HEK293 (cell line): ENCODE data around the gene ESPNL.

Experiments used
- CTCF ChIA-PET: fragments of 350-600 bp; formaldehyde crosslinking; extraction: SDS; loops from one replicate; lab custom pipeline; 2021; ENCODE audit warnings: antibody characterized with exemption; lab: Yijun Ruan, JAX
- POLR2A ChIA-PET: fragments of 300-600 bp; formaldehyde crosslinking; extraction: SDS; loops from one replicate; lab custom pipeline; 2020; ENCODE audit warnings: antibody characterized with exemption, inconsistent platforms; lab: Yijun Ruan, JAX
- H3K27ac ChIP-seq: fragments of 200-500 bp; sonication (Bioruptor generic); 2 replicates; pipeline ENCODE4 v1.5.1; 2014; ENCODE audit warnings: low read depth, low read length, control low read depth, inconsistent platforms; ENCODE audit errors: extremely low read depth
- H3K36me3 ChIP-seq, 2 experiments: fragments of 200-500 bp in 1 of 2; sonication (Bioruptor generic) in 1 of 2; 1 replicate in 1 of 2; 2 replicates in 1 of 2; pipeline ENCODE4 v1.5.1; 2014 to 2017; ENCODE audit warnings: inconsistent platforms in 2 of 2, low read length in 2 of 2; ENCODE audit not compliant: control insufficient read depth in 2 of 2, insufficient read depth in 1 of 2
- H3K4me1 ChIP-seq: fragments of 200-500 bp; sonication (Bioruptor generic); 2 replicates; pipeline ENCODE4 v1.5.1; 2014; ENCODE audit warnings: mild to moderate bottlenecking, low read length, inconsistent platforms; ENCODE audit not compliant: control insufficient read depth, insufficient read depth
- H3K4me3 ChIP-seq: 2 replicates; pipeline ENCODE4 v1.5.1; 2011; ENCODE audit warnings: low read depth, mild to moderate bottlenecking, control low read depth, low read length, moderate library complexity
- H3K9me3 ChIP-seq: fragments of 200-500 bp; sonication (Bioruptor generic); 2 replicates; pipeline ENCODE4 v1.5.1; 2014; ENCODE audit warnings: low read depth, low read length, inconsistent platforms; ENCODE audit not compliant: control insufficient read depth, insufficient read depth
- CTCF ChIP-seq: fragments of 450-650 bp; formaldehyde crosslinking; IDR thresholded peaks from 2 replicates; pipeline ENCODE4 v1.5.1; 2016; ENCODE audit warnings: missing biosample characterization, missing genetic modification characterization
- ZIC2 ChIP-seq: fragments of 450-650 bp; formaldehyde crosslinking; IDR thresholded peaks from 2 replicates; pipeline ENCODE4 v1.5.1; 2016; ENCODE audit warnings: missing biosample characterization, missing genetic modification characterization
- ZNF132 ChIP-seq: fragments of 450-650 bp; formaldehyde crosslinking; IDR thresholded peaks from 2 replicates; pipeline ENCODE4 v1.5.1; 2017; ENCODE audit warnings: missing biosample characterization, missing genetic modification characterization, borderline replicate concordance
- ZNF335 ChIP-seq: fragments of 450-650 bp; formaldehyde crosslinking; conservative IDR thresholded peaks from 2 replicates; pipeline ENCODE4 v1.5.1; 2016; ENCODE audit warnings: missing biosample characterization, missing genetic modification characterization
- ZNF350 ChIP-seq: fragments of 450-650 bp; formaldehyde crosslinking; IDR thresholded peaks from 2 replicates; pipeline ENCODE4 v1.5.0; 2017; ENCODE audit warnings: missing biosample characterization, mild to moderate bottlenecking, missing genetic modification characterization
- ZNF580 ChIP-seq: fragments of 450-650 bp; formaldehyde crosslinking; IDR thresholded peaks from 2 replicates; pipeline ENCODE4 v1.5.1; 2016; ENCODE audit warnings: missing biosample characterization, missing genetic modification characterization
- ZNF596 ChIP-seq: fragments of 450-650 bp; IDR thresholded peaks from 2 replicates; pipeline ENCODE4 v1.5.0; 2018; ENCODE audit warnings: missing biosample characterization, mild to moderate bottlenecking, missing genetic modification characterization, moderate library complexity
- ZNF677 ChIP-seq: fragments of 450-650 bp; IDR thresholded peaks from 2 replicates; pipeline ENCODE4 v1.5.0; 2018; ENCODE audit warnings: missing biosample characterization, mild to moderate bottlenecking, missing genetic modification characterization, moderate library complexity
- ZSCAN16 ChIP-seq: fragments of 450-650 bp; formaldehyde crosslinking; IDR thresholded peaks from 2 replicates; pipeline ENCODE4 v1.5.1; 2016; ENCODE audit warnings: missing biosample characterization, missing genetic modification characterization
- TF ChIP-seq, protein P1 (sequence below): fragments of 450-650 bp; formaldehyde crosslinking; IDR thresholded peaks from 2 replicates; pipeline ENCODE4 v1.5.1; 2016; ENCODE audit warnings: missing biosample characterization, missing genetic modification characterization, borderline replicate concordance
- TF ChIP-seq, protein P2 (sequence below): fragments of 450-650 bp; formaldehyde crosslinking; IDR thresholded peaks from 2 replicates; pipeline ENCODE4 v1.5.1; 2017; ENCODE audit warnings: missing biosample characterization, missing genetic modification characterization

The ESPNL gene

GRCh38 chr2:238146884-238147544 lies 46.9 kb downstream of the ESPNL start:
- ChIA-PET POLR2A (interaction anchor here (0.7 kb wide), 1 partner anchor 86 kb away, joined by 4 read pairs; the partner anchor contains the start of gene SCLY), CTCF (interaction anchor here (0.6 to 0.7 kb wide), 3 partner anchors 109 to 224 kb away, joined by 3 to 7 read pairs (median 3); no protein-coding TSS in a partner anchor)
- no peaks in the 10 kb centered on the region for H3K4me1 ChIP-seq
- H3K4me3 ChIP-seq, result no peak overlapping the region
- no peaks in the 10 kb centered on the region for H3K36me3 ChIP-seq
- H3K27ac ChIP-seq, result no peak overlapping the region
- no peaks in the 10 kb centered on the region for H3K9me3 ChIP-seq
- TF ChIP-seq ZNF596, result no peak
- TF ChIP-seq ZNF335, result peak; percentile 44
- TF ChIP-seq, protein P1, sequence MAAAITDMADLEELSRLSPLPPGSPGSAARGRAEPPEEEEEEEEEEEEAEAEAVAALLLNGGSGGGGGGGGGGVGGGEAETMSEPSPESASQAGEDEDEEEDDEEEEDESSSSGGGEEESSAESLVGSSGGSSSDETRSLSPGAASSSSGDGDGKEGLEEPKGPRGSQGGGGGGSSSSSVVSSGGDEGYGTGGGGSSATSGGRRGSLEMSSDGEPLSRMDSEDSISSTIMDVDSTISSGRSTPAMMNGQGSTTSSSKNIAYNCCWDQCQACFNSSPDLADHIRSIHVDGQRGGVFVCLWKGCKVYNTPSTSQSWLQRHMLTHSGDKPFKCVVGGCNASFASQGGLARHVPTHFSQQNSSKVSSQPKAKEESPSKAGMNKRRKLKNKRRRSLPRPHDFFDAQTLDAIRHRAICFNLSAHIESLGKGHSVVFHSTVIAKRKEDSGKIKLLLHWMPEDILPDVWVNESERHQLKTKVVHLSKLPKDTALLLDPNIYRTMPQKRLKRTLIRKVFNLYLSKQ, result no peak
- TF ChIP-seq, all 188 proteins: peak for 1

- Histone ChIP-seq H3K36me3 (no peaks in the 10 kb centered on the region), H3K9me3 (no peaks in the 10 kb centered on the region), H3K27ac (no peak overlapping the region)
- no peak for TF ChIP-seq ZSCAN16 (tag by site-specific recombination)
- no peak for TF ChIP-seq ZNF677 (tag by site-specific recombination)
- TF ChIP-seq ZNF350, result no peak
- no peak for TF ChIP-seq ZNF132 (tag by site-specific recombination)
- TF ChIP-seq, protein P2, sequence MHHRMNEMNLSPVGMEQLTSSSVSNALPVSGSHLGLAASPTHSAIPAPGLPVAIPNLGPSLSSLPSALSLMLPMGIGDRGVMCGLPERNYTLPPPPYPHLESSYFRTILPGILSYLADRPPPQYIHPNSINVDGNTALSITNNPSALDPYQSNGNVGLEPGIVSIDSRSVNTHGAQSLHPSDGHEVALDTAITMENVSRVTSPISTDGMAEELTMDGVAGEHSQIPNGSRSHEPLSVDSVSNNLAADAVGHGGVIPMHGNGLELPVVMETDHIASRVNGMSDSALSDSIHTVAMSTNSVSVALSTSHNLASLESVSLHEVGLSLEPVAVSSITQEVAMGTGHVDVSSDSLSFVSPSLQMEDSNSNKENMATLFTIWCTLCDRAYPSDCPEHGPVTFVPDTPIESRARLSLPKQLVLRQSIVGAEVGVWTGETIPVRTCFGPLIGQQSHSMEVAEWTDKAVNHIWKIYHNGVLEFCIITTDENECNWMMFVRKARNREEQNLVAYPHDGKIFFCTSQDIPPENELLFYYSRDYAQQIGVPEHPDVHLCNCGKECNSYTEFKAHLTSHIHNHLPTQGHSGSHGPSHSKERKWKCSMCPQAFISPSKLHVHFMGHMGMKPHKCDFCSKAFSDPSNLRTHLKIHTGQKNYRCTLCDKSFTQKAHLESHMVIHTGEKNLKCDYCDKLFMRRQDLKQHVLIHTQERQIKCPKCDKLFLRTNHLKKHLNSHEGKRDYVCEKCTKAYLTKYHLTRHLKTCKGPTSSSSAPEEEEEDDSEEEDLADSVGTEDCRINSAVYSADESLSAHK, result no peak
- TF ChIP-seq, all 188 proteins: peak for 0
- POLR2A ChIA-PET, result no interaction called here
- CTCF ChIA-PET, result no interaction called here
- Histone ChIP-seq H3K4me3 (no peak overlapping the region), H3K4me1 (no peaks in the 10 kb centered on the region)
Observed at GRCh38 chr2:238148981-238149380, 48.8 kb downstream of the ESPNL start.

GRCh38 chr2:238149841-238150572 lies 49.9 kb downstream of the ESPNL start:
- H3K9me3 ChIP-seq, result no peaks in the 10 kb centered on the region
- no peak overlapping the region for H3K4me3 ChIP-seq
- no peaks in the 10 kb centered on the region for H3K4me1 ChIP-seq
- no peaks in the 10 kb centered on the region for H3K36me3 ChIP-seq
- H3K27ac ChIP-seq, result no peak overlapping the region
- no peak for TF ChIP-seq ZNF580 (tag by site-specific recombination)
- 0 out of 2 replicates have a peak, but pooled peaks have one; percentile 12 for TF ChIP-seq ZIC2
- TF ChIP-seq CTCF (tag by site-specific recombination), result no peak
- CTCF ChIA-PET, result no interaction called here
- POLR2A ChIA-PET, result no interaction called here
